Measurements from ENCODE around the gene MARCHF3.

- TF ChIP-seq CTCF (IDR thresholded peaks at IDR 0.05; ENCODE audit: poor library complexity, severe bottlenecking): no peak
- TF ChIP-seq POLR2AphosphoS5 (IDR thresholded peaks at IDR 0.05): no peak
- no peak for TF ChIP-seq TAF1 (IDR thresholded peaks at IDR 0.05; ENCODE audit: low read depth)
- no peak for TF ChIP-seq EP300 (conservative IDR thresholded peaks at IDR 0.05; ENCODE audit: poor library complexity, severe bottlenecking)
These were observed 48.2 kb downstream of the MARCHF3 start for GRCh38 chr5:126982202-126982601.

Measured in neural cell (in vitro differentiated cells).